RWPE1 (cell line): ENCODE measurements around the gene SOS1.
"Not testable (repeated sequence)": the region's sequence is repeated elsewhere in the genome, so short reads cannot be mapped to it uniquely, and the experiment has no call there.

Source experiments
- CTCF ChIA-PET: fragments of 350-600 bp; sonication (Branson Sonifier 250); formaldehyde crosslinking; extraction: SDS; loops from one replicate; lab custom pipeline; 2021; lab: Yijun Ruan, JAX
- POLR2A ChIA-PET: fragments of 400-600 bp; formaldehyde crosslinking; extraction: SDS; loops from one replicate; lab custom pipeline; 2020; ENCODE audit warnings: antibody characterized with exemption; ENCODE audit not compliant: low non-redundant PET; lab: Yijun Ruan, JAX
- DNase-seq: peaks from one replicate; pipeline ENCODE4 v3.0.0; 2012; ENCODE audit warnings: low spot score
- H3K27ac ChIP-seq: fragments of 450-650 bp; 2 replicates; pipeline ENCODE4 v1.5.1; 2017
- CTCF ChIP-seq: fragments of 450-650 bp; conservative IDR thresholded peaks from 2 replicates; pipeline ENCODE4 v1.5.1; 2017; ENCODE audit warnings: low read depth, mild to moderate bottlenecking

The SOS1 gene

DNA sequence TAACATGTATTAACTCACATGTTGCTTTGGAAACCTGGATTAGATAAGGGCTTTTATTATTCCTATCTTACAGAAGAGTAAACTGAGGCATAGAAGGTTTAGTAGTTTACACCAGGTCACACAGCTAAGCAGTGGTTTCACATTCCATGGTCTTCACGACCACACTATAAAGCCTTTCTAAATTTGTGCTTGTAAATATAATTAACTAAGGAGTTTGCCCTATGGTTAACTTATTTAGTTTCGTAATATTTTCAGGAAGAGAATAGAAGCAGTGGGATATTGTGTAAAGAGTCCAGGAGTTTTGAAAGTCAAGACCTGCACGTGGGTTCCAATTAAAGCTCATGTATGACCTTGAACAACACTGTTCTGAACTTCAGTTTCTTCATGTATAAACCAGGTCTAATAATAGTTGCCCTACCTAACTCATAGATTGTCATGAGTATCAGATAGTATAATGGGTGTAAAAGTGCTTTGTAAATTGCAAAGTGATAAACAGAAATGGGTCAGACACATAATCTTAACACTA lies 19.5 kb upstream of the SOS1 start:
- no peak for TF ChIP-seq CTCF
- no peak for DNase-seq
- ChIA-PET CTCF (no interaction called here), POLR2A (no interaction called here)
- no peak overlapping the region for H3K27ac ChIP-seq

DNA sequence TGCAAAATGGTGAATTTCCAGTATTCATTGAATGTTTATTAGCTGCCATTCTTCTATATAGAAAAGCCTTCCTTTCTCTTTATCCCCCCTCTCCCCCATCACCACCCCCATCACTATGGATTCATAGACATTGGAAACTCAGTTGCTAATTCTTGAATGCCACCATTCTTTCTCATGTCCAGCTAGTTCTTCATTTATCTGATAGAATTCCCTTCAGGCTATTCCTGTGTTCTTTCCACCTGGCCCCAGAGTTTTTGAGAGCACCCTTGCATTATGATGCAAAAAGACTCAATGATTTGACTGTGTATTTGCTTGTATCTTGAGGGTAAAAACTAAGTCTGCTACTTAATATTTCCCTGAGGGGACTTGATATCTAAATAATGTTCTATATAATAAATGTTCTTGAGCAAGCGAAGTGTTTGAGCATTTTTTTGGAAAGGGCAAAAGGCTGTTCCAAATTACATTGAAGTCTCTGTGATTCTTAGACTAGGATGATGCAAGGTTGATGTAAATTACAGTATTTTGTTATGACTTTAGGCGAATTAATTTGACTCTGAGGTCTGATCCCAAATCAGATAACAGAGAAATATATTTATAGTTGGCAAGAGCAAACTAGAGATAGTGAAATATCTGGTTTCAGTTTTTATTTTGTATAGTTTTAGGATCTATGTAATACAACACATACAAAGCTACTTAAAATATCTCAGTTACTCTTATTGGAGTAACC lies 18.8 kb upstream of the SOS1 start:
- DNase-seq = no peak
- ChIA-PET CTCF (no interaction called here), POLR2A (no interaction called here)
- no peak for TF ChIP-seq CTCF
- H3K27ac ChIP-seq = no peak overlapping the region

- ChIA-PET CTCF (no interaction called here), POLR2A (no interaction called here)
- H3K27ac ChIP-seq = no peak overlapping the region
- no peak for DNase-seq
- no peak for TF ChIP-seq CTCF
Measured at GRCh38 chr2:39138837-39139211, 18.0 kb upstream of the SOS1 start.

DNA sequence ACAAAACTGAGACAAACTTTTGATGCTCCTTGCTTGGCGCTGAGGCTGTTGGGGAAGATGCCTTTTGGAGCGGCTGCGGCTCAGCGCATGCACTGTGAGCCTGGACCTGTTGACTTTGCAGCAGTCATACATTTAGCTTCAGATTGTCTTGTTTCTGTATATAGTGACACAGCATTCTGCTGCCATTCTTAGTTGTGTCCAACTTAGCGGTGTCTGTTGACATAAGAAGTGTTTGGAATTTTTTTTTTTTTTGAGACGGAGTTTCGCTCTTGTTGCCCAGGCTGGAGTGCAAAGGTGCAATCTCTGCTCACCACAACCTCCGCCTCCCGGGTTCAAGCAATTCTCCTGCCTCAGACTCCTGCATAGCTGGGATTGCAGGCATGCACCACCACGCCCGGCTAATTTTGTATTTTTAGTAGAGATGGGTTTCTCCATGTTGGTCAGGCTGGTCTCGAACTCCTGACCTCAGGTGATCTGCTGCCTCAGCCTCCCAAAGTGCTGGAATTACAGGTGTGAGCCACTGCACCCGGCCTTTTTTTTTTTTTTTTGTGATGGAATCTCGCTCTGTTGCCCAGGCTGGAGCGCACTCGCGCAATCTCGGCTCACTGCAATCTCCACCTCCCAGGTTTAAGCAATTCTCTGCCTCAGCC lies 17.5 kb upstream of the SOS1 start:
- POLR2A ChIA-PET, DNase-seq, H3K27ac ChIP-seq, CTCF ChIA-PET: not testable (repeated sequence)

- POLR2A ChIA-PET = no interaction called here
- TF ChIP-seq CTCF = no peak
Measured at GRCh38 chr2:39136799-39137198, 15.9 kb upstream of the SOS1 start.

GRCh38 chr2:39135690-39136259 lies 14.9 kb upstream of the SOS1 start:
- DNase-seq = no peak
- TF ChIP-seq CTCF = no peak
- ChIA-PET POLR2A (no interaction called here), CTCF (no interaction called here)
- no peak overlapping the region for H3K27ac ChIP-seq

More at GRCh38 chr2:39136799-39137198, 15.9 kb upstream of the SOS1 start:
- no peak for DNase-seq
- CTCF ChIA-PET = no interaction called here
- H3K27ac ChIP-seq = no peak overlapping the region
